ENCODE results near the gene ARFGEF3. TPM values are rescaled to one million over a fixed set of nuclear protein-coding genes. Genes with fewer than 3 reads are reported as not detected.

ARFGEF3 gene
- total RNA-seq, 2 donors from 2014 or later: 1.1 to 1.4 TPM

DNA sequence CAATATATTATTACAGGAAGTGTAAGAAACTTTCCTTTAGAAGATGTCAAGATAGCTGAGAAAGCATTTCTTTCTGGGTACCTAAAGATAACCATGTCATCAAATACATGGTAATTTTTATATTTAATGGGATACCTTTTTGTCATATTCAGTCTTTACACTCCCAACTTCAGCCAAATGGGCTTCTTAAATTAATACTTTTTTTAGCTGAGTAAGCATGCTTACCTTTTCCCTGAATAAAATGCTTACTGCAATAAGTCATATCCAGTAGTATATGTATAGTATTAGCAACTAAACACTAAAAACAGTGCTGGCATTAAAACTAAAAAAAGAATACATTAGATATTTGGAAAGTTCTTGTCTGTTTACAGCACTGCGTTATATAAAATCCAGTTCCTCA is 74.0 kb downstream of the ARFGEF3 start:
- TF ChIP-seq, protein P1, sequence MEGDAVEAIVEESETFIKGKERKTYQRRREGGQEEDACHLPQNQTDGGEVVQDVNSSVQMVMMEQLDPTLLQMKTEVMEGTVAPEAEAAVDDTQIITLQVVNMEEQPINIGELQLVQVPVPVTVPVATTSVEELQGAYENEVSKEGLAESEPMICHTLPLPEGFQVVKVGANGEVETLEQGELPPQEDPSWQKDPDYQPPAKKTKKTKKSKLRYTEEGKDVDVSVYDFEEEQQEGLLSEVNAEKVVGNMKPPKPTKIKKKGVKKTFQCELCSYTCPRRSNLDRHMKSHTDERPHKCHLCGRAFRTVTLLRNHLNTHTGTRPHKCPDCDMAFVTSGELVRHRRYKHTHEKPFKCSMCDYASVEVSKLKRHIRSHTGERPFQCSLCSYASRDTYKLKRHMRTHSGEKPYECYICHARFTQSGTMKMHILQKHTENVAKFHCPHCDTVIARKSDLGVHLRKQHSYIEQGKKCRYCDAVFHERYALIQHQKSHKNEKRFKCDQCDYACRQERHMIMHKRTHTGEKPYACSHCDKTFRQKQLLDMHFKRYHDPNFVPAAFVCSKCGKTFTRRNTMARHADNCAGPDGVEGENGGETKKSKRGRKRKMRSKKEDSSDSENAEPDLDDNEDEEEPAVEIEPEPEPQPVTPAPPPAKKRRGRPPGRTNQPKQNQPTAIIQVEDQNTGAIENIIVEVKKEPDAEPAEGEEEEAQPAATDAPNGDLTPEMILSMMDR (IDR thresholded peaks at IDR 0.05): no peak
- Histone ChIP-seq H3K4me1 (ENCODE audit: control insufficient read depth in 1 of 2, low read depth in 2 of 2) (no peaks in the 10 kb centered on the region), H3K9me3 (no peaks in the 10 kb centered on the region), H3K27ac (no peak overlapping the region), H3K27me3 (replicated peaks; ENCODE audit: insufficient read depth) (no peaks in the 10 kb centered on the region), H3K36me3 (no peaks in the 10 kb centered on the region), H3K4me3 (no peak overlapping the region)
- DNase-seq (ENCODE audit: low spot score): no peak
- ATAC-seq (ENCODE audit: insufficient number of reproducible peaks, low FRiP score, low read depth): no peak

- Histone ChIP-seq H3K36me3 (no peaks in the 10 kb centered on the region), H3K4me1 (ENCODE audit: control insufficient read depth in 1 of 2, low read depth in 2 of 2) (no peaks in the 10 kb centered on the region), H3K4me3 (no peak overlapping the region), H3K9me3 (no peaks in the 10 kb centered on the region), H3K27ac (no peak overlapping the region), H3K27me3 (replicated peaks; ENCODE audit: insufficient read depth) (no peaks in the 10 kb centered on the region)
- ATAC-seq (ENCODE audit: insufficient number of reproducible peaks, low FRiP score, low read depth) (no peak), DNase-seq (ENCODE audit: low spot score) (no peak)
- TF ChIP-seq, protein P1 (IDR thresholded peaks at IDR 0.05): no peak
These were observed 75.7 kb downstream of the ARFGEF3 start for GRCh38 chr6:138237463-138237862.

GRCh38 chr6:138238368-138238767 is 76.6 kb downstream of the ARFGEF3 start:
- Histone ChIP-seq H3K9me3 (no peaks in the 10 kb centered on the region), H3K27me3 (replicated peaks; ENCODE audit: insufficient read depth) (no peaks in the 10 kb centered on the region)
- no peak for DNase-seq (ENCODE audit: low spot score)

GRCh38 chr6:138239774-138240173 is 78.0 kb downstream of the ARFGEF3 start:
- ATAC-seq (ENCODE audit: insufficient number of reproducible peaks, low FRiP score, low read depth) (no peak), DNase-seq (ENCODE audit: low spot score) (no peak)
- TF ChIP-seq, protein P1 (IDR thresholded peaks at IDR 0.05): no peak
- Histone ChIP-seq H3K27ac (no peak overlapping the region), H3K36me3 (no peaks in the 10 kb centered on the region), H3K9me3 (no peaks in the 10 kb centered on the region), H3K4me1 (ENCODE audit: control insufficient read depth in 1 of 2, low read depth in 2 of 2) (no peaks in the 10 kb centered on the region), H3K4me3 (no peak overlapping the region), H3K27me3 (replicated peaks; ENCODE audit: insufficient read depth) (no peaks in the 10 kb centered on the region)

More at GRCh38 chr6:138238368-138238767, 76.6 kb downstream of the ARFGEF3 start:
- H3K4me1 ChIP-seq (ENCODE audit: control insufficient read depth in 1 of 2, low read depth in 2 of 2): no peaks in the 10 kb centered on the region
- no peak for ATAC-seq (ENCODE audit: insufficient number of reproducible peaks, low FRiP score, low read depth)
- no peaks in the 10 kb centered on the region for H3K36me3 ChIP-seq
- H3K27ac ChIP-seq: no peak overlapping the region
- H3K4me3 ChIP-seq: no peak overlapping the region
- TF ChIP-seq, protein P1 (IDR thresholded peaks at IDR 0.05): no peak

DNA sequence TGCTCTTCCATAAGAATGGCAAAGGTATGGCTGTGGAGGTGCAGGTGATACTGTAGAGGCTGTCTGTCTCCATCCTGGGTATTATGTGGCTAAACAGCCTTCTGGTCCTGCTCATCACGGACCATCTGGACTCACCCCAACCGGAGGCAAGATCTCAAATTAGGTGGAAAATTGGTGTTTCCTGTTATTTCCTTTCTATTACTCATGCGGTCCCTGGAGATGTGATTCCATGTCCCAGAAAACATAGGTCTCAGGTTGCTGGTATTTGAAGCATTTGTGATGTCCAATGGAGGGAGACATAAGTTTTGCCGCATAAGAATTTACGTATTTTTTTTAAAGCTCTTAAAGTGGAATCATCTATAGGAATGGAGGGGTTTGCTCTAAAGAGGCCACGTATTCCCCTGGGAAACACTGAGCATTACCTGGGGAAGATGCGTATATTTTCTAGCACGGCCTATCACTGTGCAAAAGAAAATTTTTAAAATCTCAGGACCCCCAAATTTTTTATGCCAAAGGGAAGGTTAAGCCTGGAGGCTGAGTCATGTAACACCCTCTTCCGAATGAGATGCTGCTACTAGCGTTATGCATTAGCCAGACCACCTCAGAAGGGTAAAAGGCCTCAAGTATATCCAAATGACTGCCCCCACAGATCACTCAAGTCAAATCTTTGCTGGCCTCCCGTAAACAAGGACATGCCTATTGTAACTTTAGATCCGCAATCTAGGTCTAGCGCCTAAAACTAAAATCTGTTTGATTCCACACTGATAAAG is 78.9 kb downstream of the ARFGEF3 start:
- Histone ChIP-seq H3K9me3 (no peaks in the 10 kb centered on the region), H3K27me3 (replicated peaks; ENCODE audit: insufficient read depth) (no peaks in the 10 kb centered on the region), H3K4me1 (ENCODE audit: control insufficient read depth in 1 of 2, low read depth in 2 of 2) (no peaks in the 10 kb centered on the region), H3K27ac (no peak overlapping the region), H3K36me3 (no peaks in the 10 kb centered on the region), H3K4me3 (no peak overlapping the region)
- TF ChIP-seq, protein P1 (IDR thresholded peaks at IDR 0.05): no peak
- DNase-seq (ENCODE audit: low spot score) (no peak), ATAC-seq (ENCODE audit: insufficient number of reproducible peaks, low FRiP score, low read depth) (no peak)

Measured in thoracic aorta (tissue), 2 donors.